Retinal pigment epithelial cell (primary cell): Measurements from ENCODE around the gene CHRND.

Experiments
- DNase-seq: peaks from one replicate; pipeline ENCODE4 v3.0.0-alpha.2; 2010; ENCODE audit warnings: low read depth
- H3K4me3 ChIP-seq: 2 replicates; pipeline ENCODE4 v1.5.1; 2011; ENCODE audit warnings: mild to moderate bottlenecking, low read length, control low read depth, moderate library complexity
- TF ChIP-seq, protein P1 (sequence below): conservative IDR thresholded peaks from 2 replicates; pipeline ENCODE4 v1.5.1; 2011; ENCODE audit warnings: low read depth, low read length, control low read depth, inconsistent platforms

CHRND gene

DNA sequence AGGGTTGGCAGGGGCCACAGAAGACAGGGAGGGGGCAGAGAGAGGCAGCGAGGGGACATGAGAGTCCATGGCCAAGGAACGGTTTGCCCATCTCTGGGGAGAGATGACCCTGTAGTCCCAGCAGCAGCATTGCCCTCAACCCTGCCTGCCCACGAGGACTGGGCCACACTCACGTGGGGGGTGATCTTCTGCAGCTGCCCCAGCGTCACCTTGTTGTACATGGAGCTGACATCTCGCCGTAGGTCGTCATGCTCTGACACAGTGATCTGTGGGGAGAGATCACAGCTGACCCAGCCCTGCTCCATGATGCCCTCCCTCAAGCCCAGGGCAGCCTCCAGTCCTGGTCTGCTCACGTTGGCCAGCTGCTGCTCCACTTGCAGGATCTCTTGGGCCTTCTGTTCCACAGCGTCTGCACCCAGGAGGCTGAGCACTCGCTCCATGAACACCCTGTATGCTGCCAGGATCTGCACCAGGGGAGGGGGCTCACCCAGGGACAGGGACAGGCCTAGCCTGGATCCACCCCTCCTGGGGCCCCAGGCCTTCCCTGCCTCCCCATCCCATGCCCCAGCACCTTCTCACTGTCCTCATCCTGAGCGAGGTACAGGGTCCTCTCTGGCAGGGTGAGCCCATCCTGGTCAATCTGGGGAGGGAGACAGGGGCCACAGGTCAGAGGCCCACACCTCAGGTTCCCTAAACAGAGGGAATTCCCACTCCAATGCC lies 41.2 kb upstream of the CHRND start:
- DNase-seq = no peak
- no peak overlapping the region for H3K4me3 ChIP-seq
- TF ChIP-seq, protein P1, sequence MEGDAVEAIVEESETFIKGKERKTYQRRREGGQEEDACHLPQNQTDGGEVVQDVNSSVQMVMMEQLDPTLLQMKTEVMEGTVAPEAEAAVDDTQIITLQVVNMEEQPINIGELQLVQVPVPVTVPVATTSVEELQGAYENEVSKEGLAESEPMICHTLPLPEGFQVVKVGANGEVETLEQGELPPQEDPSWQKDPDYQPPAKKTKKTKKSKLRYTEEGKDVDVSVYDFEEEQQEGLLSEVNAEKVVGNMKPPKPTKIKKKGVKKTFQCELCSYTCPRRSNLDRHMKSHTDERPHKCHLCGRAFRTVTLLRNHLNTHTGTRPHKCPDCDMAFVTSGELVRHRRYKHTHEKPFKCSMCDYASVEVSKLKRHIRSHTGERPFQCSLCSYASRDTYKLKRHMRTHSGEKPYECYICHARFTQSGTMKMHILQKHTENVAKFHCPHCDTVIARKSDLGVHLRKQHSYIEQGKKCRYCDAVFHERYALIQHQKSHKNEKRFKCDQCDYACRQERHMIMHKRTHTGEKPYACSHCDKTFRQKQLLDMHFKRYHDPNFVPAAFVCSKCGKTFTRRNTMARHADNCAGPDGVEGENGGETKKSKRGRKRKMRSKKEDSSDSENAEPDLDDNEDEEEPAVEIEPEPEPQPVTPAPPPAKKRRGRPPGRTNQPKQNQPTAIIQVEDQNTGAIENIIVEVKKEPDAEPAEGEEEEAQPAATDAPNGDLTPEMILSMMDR = no peak

DNA sequence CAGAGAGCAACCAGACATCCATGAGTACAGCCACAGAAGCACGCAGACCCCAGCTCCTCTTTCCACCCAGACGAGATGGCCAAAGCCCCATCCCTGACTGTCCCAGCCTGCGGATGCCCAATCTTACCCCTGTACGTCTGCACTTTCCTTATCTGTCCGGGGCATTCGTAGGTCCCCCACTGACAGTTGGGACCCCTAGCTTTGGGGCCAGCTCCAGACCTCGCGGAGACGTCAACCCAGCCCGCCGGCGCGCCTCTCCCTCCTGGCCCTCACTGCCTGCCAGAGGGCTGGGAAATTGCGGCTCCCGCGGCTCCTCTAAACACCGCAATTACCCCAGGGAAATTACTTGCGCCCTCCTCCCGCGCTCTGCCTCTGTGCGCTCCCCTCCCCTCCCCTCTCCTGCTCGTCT lies 40.6 kb upstream of the CHRND start:
- H3K4me3 ChIP-seq = no peak overlapping the region
- TF ChIP-seq, protein P1 = no peak
- no peak for DNase-seq

DNA sequence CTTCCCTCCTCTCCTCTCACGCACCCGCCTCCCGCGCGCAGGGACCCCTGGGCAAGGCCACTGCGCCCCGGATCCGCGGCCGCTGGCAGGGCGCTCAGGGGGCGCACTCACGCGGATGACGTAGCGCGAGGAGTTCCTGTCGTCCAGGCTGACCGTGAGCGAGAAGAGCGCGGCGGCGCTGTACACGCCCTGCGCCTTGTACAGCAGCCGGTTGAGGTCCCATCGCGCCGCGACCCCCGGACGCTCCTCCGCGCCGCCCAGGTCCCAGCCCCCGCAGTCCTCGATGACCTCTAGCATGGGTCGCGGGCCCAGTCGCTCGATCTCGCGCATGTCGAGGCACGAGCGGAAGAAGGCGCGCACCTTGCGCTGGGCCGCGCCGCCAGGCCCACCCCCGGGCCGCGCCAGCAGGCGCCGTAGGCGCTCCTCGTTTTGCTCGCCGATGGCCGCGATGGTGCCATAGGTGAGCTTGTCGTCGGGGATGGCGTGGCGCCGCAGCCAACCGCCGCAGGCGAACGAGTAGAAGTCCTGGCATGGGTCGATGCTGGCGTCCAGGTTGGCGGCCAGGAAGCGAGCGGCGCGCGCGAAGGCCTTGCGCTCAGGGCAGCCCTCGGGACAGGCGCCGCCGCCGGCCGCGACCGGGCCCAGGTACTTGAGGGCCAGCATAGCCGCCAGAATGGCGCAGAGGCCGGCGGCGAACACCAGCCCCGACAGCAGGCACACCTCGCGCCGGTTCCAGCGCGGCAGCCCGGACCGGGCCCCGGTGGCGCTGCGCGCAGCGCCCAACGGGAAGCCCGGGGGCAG lies 40.0 kb upstream of the CHRND start:
- H3K4me3 ChIP-seq = no peak overlapping the region
- no peak for DNase-seq
- TF ChIP-seq, protein P1 = no peak

DNA sequence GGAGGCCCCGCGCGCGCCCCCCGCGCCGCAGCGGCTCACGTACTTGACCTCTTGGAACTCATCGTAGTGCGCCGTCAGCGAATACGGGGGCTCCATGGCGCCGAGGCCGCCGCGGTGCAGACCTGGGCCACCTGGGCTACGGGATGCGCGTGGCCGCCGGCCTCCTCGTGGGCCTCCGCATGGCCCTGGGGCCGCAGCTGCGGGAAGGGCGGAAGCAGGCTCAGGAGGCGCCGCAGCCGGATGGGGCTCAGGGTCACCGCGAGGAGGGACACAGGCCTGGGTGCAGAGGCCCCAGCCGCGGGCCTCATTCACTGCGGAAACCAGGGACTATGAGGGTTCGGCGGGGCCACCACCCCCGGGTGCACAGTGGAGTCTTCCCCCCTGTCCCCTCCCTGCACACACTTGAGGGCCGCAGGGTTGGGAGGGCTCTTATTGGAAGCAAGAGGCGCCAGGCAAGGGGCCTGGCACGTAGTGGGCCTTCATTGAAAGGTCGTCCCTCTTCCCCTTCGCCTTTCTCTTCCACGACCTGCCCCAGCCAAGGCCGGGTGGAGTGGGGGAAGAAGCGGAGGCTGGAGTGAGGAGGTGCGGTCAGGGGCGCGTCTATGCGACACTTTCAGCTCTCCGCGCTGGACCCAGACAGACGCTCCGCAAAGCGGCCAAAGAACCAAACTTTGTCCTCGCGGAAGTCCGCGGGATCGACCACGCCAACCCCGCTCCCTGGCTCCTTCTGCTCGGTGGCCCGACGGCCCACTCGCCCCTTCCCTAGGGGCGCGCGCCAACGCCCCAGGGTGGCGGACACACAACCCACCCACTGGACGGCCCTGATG lies 39.2 kb upstream of the CHRND start:
- DNase-seq = no peak
- TF ChIP-seq, protein P1 = no peak
- no peak overlapping the region for H3K4me3 ChIP-seq

DNA sequence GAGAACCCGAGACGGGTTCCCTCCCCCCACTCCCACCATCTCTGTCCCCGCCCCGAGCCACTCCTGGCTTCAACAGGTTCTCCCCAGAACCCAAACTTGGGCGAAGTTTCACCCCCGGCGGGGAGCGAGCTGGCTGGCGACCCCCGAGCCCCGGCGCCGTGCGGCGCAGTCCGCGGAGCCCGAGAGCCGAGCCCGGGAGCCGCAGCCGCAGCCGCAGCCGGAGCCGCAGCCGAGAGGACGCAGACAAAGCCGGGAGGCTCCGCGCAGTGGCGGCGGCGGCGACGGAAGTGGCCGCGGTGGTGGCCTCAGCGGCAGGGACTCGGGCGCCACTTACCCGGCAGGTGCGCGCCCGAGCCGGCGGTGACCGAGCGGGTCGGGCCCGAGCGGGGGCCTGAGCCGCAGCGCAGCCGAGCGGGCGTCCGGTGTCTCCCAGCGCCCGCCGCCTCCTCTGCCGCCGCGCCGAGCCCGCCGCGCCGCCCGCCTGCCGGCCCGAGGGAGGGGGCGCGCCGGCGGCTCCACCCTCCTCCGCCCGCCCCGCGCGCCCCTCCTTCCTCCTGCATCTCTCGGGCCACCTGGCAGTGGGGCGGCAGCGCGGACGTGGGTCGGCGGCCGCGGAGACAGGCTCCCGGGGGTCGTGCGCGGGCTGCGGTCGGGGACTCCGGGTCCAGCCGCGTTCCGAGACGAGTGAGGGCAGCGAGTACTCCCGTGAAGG lies 38.4 kb upstream of the CHRND start, which contains the start of gene ECEL1:
Gene ECEL1 (minus strand): TSS at position 450 of the 712 bp plus-strand sequence. CDS start 1,181 bp downstream, outside the sequence.
- no peak within 1 kb of the TSS for H3K4me3 ChIP-seq
- TF ChIP-seq, protein P1 = no peak
- DNase-seq = no peak

DNA sequence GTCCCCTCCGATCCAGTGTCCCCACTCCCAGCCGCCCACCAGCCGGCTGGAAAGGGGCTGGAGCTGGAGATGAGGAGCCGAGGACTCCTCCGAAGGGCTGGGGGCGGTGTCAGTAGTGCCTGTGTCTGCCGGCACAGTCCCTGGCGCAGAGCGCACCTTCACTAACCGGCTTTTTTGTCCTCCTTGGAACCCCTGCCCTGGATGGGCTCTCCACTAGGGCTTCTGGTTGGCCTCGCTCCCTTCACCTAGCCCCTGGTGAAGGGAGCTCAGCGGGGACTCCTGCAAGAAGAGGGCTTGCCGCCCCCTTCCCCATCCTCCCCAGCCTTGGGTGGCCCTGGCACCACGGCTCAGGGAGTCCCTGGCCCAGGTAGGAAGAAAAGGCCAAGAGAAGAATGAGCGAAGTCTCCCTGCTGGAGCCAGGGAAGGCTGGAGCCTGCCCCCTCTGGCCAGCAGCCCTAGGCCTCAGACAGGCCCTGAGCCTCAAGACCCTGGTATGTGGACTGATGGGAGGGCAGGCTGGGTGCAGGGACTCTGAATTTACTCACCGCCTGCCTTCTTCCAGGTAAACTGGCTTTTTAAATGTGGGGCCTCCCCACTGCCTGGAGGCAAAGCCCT lies 37.8 kb upstream of the CHRND start:
- H3K4me3 ChIP-seq = no peak overlapping the region
- DNase-seq = no peak
- TF ChIP-seq, protein P1 = no peak
